SK-N-SH (cell line): ENCODE measurements around the gene PCDHGC4.

ENCODE experiments used
- CHD2 ChIP-seq: fragments of 150-350 bp; IDR thresholded peaks from 2 replicates; pipeline ENCODE4 v1.6.1; 2018; ENCODE audit warnings: low read length; ENCODE audit not compliant: partially characterized antibody
- CTCF ChIP-seq: fragments of 200-600 bp; sonication (generic); IDR thresholded peaks from 2 replicates; pipeline ENCODE4 v1.6.1; 2017; ENCODE audit warnings: antibody characterized with exemption, mild to moderate bottlenecking, moderate library complexity
- EP300 ChIP-seq, 2 experiments: IDR thresholded peaks; 2 replicates each; pipeline versions ENCODE4 v1.4.0 to v1.6.1; 2012; ENCODE audit warnings: borderline replicate concordance in 1 of 2, low read depth in 1 of 2, low read length in 1 of 2
- NFIC ChIP-seq: IDR thresholded peaks from 2 replicates; pipeline ENCODE4 v1.4.0; 2012; ENCODE audit warnings: borderline replicate concordance
- POLR2AphosphoS5 ChIP-seq: IDR thresholded peaks from 2 replicates; pipeline ENCODE4 v1.6.1; 2012; ENCODE audit warnings: low read depth, low read length
- REST ChIP-seq: IDR thresholded peaks from 2 replicates; pipeline ENCODE4 v1.6.1; 2012; ENCODE audit warnings: mild to moderate bottlenecking, low read depth, low read length, moderate library complexity
- SMC3 ChIP-seq: IDR thresholded peaks from 2 replicates; pipeline ENCODE4 v1.6.1; 2012; ENCODE audit warnings: low read depth, low read length, improper control_type of control experiment
- TAF1 ChIP-seq: IDR thresholded peaks from 2 replicates; pipeline ENCODE4 v1.6.1; 2012; ENCODE audit warnings: low read depth, mild to moderate bottlenecking, low read length, moderate library complexity, borderline replicate concordance
- YY1 ChIP-seq: IDR thresholded peaks from 2 replicates; pipeline ENCODE4 v1.4.0; 2012; ENCODE audit warnings: low read depth, mild to moderate bottlenecking
- TF ChIP-seq, protein P1 (sequence below): IDR thresholded peaks from 2 replicates; pipeline ENCODE4 v1.4.0; 2012; ENCODE audit warnings: low read depth
- TF ChIP-seq, protein P2 (sequence below): fragments of 150-350 bp; IDR thresholded peaks from 2 replicates; pipeline ENCODE4 v1.6.1; 2016; ENCODE audit warnings: mild to moderate bottlenecking, low read depth, low read length

GRCh38 chr5:141479776-141480175, 5.1 kb upstream of the PCDHGC4 start:
- TF ChIP-seq, protein P1, sequence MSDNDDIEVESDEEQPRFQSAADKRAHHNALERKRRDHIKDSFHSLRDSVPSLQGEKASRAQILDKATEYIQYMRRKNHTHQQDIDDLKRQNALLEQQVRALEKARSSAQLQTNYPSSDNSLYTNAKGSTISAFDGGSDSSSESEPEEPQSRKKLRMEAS, result no peak
- TF ChIP-seq CTCF, result no peak
- no peak for TF ChIP-seq CHD2
- no peak for TF ChIP-seq REST
- TF ChIP-seq SMC3, result no peak
- TF ChIP-seq, protein P2, sequence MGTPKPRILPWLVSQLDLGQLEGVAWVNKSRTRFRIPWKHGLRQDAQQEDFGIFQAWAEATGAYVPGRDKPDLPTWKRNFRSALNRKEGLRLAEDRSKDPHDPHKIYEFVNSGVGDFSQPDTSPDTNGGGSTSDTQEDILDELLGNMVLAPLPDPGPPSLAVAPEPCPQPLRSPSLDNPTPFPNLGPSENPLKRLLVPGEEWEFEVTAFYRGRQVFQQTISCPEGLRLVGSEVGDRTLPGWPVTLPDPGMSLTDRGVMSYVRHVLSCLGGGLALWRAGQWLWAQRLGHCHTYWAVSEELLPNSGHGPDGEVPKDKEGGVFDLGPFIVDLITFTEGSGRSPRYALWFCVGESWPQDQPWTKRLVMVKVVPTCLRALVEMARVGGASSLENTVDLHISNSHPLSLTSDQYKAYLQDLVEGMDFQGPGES, result no peak
- TF ChIP-seq POLR2AphosphoS5, result no peak
- no peak for TF ChIP-seq EP300 (IDR thresholded peaks at IDR 0.05; ENCODE audit: borderline replicate concordance in 1 of 2, low read depth in 1 of 2, low read length in 1 of 2)
- no peak for TF ChIP-seq YY1
- no peak for TF ChIP-seq TAF1
- no peak for TF ChIP-seq NFIC
